Kasumi-1 (cell line): Measurements from ENCODE around the gene C5orf52.
"Not testable (repeated sequence)": the region's sequence is repeated elsewhere in the genome, so short reads cannot be mapped to it uniquely, and the experiment has no call there.

Source experiments
- DNase-seq, 2 experiments: peaks; one replicate each; lab custom pipeline; 2025; lab: John Stamatoyannopoulos, UW

C5orf52 gene

GRCh38 chr5:157670662-157671591 is at the start of gene C5orf52:
TSS of gene C5orf52 (plus strand) at chr5:157671533. CDS start at chr5:157671615, 82 bp downstream.
- no peak for DNase-seq

DNA sequence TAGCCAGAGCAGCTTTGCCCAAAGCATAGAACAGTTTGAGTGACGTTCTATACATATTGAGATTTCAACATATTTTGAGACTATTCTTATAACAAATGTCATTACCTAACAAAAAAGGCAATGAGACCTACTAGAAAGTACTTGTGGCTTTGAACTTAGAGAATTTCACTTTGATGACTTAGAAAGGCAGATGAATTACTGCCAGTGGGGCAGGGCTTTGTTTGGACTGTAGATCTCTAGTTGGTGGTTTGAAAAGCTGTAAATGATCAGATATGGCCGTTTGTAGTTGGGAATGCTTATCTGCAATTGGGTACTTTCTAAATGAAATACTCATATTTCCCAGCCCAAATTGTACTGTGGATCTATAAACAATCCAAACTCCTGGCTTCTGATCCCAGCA is 47.2 kb upstream of the C5orf52 start:
- no peak for DNase-seq

- no peak for DNase-seq
Measured at GRCh38 chr5:157626831-157627230, 44.5 kb upstream of the C5orf52 start.

GRCh38 chr5:157630341-157630740 is 41.0 kb upstream of the C5orf52 start:
- DNase-seq: no peak

DNA sequence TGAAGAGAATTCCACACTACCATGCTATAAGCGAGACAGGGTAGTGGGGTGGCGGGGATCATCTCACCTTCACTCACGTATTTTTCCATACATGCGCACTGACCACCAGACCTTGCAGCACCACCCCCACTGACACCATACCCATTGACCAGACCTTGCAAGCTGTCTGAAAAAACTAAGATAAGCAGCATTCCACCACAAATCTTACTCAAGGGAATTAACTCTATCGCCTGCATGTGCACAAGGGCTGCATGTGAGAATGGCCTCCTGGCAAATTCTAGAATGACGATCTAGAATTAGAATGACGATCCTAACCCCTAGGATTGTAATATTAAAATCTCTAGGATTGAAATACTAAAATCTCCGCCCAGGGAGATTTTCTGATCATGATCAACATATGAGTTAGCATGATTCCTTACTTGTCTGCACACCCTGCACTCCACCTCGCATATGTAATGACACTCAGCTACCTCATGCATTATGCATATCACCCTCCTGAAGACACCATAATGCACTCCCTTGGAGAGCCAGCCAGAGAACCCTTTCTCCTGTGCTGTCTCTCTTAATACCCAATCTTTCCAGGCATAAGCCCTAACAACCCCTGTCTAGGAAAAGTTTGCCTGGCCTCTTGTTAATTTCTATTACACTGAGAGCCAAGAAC is 30.8 kb upstream of the C5orf52 start:
- no peak for DNase-seq

- DNase-seq: no peak
Measured at GRCh38 chr5:157648275-157648990, 22.9 kb upstream of the C5orf52 start.

GRCh38 chr5:157649101-157649500 is 22.2 kb upstream of the C5orf52 start:
- DNase-seq: no peak

GRCh38 chr5:157650991-157651611 is 20.2 kb upstream of the C5orf52 start:
- no peak for DNase-seq

DNA sequence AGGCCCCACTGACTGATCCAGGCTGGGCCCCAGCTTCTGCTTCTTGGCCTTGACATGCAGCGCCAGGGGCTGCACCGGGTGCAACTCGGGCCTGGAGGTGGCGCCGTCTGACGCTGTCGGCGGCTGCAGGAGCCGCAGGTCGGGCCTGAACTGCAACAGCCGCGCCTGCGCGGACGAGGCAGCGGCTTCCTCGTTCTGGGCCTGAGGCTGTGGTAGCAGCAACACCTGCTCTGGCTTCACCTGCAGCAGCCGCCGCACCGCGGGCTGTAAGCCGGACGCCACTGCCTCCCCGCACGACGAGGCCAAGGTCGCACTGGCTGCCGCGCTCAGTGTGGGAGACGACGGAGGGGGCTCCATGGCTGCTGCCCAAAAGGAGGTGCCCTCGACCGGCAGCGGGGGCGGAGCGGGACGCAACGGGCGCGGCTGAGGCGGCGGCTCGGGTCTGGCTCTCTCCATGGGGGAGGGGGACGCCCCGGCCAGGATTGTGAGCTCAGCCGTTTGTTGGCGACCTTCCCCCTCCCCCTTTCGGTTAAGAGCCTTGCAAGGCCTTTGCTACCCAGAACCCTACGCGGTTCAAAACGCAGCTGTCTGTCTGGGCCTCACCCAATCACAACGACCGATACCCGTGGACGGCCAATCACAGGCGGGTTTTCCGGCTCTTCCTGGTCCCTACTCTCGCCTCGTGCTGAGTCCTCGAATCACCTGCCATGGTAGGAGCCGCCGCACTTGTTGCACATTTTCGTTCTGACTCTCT is 19.5 kb upstream of the C5orf52 start:
- no peak for DNase-seq

DNA sequence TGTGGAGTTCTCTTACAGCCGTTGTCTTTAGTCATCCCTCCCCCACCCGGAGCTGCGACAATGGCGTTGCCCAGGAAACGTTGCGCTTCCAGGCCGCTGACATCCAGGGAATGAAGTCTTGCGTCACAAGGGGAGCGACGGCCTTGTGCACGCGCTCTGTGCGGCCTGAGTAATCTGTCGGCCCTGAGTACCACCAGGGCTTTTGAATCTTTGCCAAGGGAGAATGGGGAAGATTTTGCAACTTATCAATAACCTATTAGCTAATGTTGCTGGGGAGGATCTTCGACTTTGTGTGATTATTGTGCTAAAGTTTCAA is 19.0 kb upstream of the C5orf52 start, which contains the start of gene SOX30:
TSS of gene SOX30 (minus strand) at position 62 of the 316 bp plus-strand sequence. CDS start 360 bp downstream, outside the sequence.
- DNase-seq: no peak

- DNase-seq: no peak
Measured at GRCh38 chr5:157657516-157657915, 13.8 kb upstream of the C5orf52 start.

DNA sequence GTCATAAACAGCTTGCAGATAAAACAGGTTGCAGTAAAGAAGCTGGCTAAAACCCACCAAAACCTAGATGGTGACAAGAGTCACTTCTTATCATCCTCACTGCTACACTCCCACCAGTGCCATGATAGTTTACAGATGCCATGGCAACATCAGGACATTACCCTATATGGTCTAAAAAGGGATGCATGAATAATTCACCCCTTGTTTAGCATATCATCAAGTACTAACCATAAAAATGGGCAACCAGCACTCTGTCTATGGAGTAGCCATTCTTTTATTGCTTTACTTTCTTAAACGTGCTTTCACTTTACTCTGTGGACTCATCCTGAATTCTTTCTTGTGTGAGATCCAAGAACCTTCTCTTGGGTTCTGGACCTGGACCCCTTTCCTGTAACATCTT is 12.4 kb upstream of the C5orf52 start:
- DNase-seq: no peak

- no peak for DNase-seq
Measured at GRCh38 chr5:157659868-157660660, 11.3 kb upstream of the C5orf52 start.

DNA sequence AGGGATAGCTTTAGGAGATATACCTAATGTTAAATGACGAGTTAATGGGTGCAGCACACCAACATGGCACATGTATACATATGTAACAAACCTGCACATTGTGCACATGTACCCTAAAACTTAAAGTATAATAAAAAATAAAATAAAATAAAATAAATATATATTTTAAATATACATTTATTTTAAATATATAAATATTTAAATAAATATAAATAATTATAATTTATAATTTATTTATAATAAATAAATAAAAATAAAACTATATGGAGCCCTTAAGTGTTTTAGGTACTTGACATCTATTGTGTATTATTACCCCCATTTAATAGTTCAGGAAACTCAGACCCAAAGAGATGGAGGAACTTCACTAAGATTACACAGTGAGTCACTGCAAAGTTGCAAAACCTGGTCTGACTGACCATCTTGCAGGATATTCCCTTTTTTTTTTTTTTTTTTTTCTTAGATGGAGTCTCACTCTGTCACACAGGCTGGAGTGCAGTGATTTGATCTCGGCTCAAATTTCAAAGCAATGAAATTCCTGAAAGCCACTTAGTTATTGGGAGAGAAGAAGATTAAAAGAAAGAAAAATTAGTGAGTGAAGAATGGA is 5.8 kb upstream of the C5orf52 start:
- no peak for DNase-seq

- no peak for DNase-seq
Measured at GRCh38 chr5:157668356-157668755, 3.0 kb upstream of the C5orf52 start.

GRCh38 chr5:157669701-157670097 is 1.6 kb upstream of the C5orf52 start:
- no peak for DNase-seq

- no peak for DNase-seq
Measured at GRCh38 chr5:157671592-157672330, 428 bp downstream of the C5orf52 start.

DNA sequence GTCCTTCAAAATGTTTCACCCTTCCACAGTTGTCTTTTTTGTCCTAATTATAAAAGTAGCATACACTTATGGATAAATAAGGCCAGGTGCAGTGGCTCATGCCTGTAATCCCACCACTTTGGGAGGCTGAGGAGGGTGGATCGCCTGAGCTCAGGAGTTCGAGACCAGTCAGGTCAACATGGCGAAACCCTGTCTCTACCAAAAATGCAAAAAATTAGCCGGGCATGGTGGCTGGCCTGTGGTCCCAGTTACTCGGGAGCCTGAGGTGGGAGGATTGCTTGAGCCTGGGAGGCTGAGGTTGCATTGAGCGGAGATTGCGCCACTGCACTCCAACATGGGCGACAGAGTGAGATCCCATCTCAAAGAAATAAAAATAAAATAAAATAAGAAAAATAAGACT is 1.6 kb downstream of the C5orf52 start:
- no peak for DNase-seq

DNA sequence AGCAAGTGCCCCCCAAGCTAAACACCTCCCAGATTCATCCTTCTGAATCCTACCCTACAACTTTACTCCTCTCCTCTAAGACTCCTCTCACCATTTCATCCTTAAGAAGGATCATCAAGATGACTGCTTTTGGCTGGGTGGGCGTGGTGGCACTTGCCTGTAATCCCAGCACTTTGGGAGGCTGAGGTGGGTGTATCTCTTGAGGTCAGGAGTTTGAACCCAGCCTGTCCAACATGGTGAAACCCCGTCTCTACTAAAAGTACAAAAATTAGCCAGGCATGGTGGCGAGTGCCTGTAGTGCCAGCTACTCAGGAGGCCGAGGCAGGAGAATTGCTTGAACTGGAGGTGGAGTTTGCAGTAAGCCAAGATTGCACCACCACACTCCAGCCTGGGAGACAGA is 3.0 kb downstream of the C5orf52 start:
- not testable (repeated sequence) for DNase-seq
